T-cell (primary cell): ENCODE results near the gene CLSTN2. TPM values are rescaled to one million over a fixed set of nuclear protein-coding genes. Genes with fewer than 3 reads are reported as not detected.

Experiments
- ATAC-seq, 4 experiments: fragments of 200-7000 bp in 3 of 4; fragments of 150-1000 bp in 1 of 4; cut with Tn5 transposase; replicated peaks in 1 of 4; 1 replicate in 3 of 4; 2 replicates in 1 of 4; pipeline ENCODE4 v1.10.0; 2021; ENCODE audit warnings: moderate library complexity in 3 of 4, mild to moderate bottlenecking in 2 of 4, moderate number of reproducible peaks in 1 of 4
- CTCF ChIA-PET, 2 donors: fragments of 300-600 bp; sonication (Branson Sonifier 250); formaldehyde crosslinking; loops; one replicate each; lab custom pipeline; 2022; ENCODE audit warnings: antibody characterized with exemption in 2 of 2; lab: Charles Lee
- POLR2A ChIA-PET, 2 donors: fragments of 300-600 bp; sonication (Branson Sonifier 250); formaldehyde crosslinking; loops; one replicate each; lab custom pipeline; 2022; ENCODE audit warnings: antibody characterized with exemption in 2 of 2; lab: Charles Lee
- DNase-seq, 35 experiments: peaks; one replicate each; pipeline versions ENCODE4 v3.0.0 to v3.0.0-alpha.2; 2013 to 2023
- H3K27ac ChIP-seq: one replicate; pipeline ENCODE4 v1.5.1; 2013; ENCODE audit warnings: low read length
- H3K27me3 ChIP-seq, 2 experiments: replicated peaks in 1 of 2; 1 replicate in 1 of 2; 2 replicates in 1 of 2; pipeline versions ENCODE4 v1.6.1 to v1.7.0; 2013; ENCODE audit warnings: low read length in 1 of 2, mixed read lengths in 1 of 2; ENCODE audit not compliant: control insufficient read depth in 2 of 2, insufficient read depth in 2 of 2; ENCODE audit errors: extremely low read depth in 1 of 2
- H3K36me3 ChIP-seq, 2 donors: 1 replicate in 1 of 2; 2 replicates in 1 of 2; pipeline versions ENCODE4 v1.6.1 to v1.7.0; 2013; ENCODE audit warnings: low read length in 1 of 2; ENCODE audit not compliant: control insufficient read depth in 2 of 2, insufficient read depth in 1 of 2; ENCODE audit errors: extremely low read depth in 1 of 2
- H3K4me1 ChIP-seq, 2 experiments: 1 replicate in 1 of 2; 2 replicates in 1 of 2; pipeline versions ENCODE4 v1.6.1 to v1.7.0; 2013; ENCODE audit warnings: low read length in 2 of 2, mixed read lengths in 1 of 2; ENCODE audit not compliant: insufficient read depth in 2 of 2, control insufficient read depth in 1 of 2; ENCODE audit errors: extremely low read depth in 1 of 2
- H3K4me3 ChIP-seq, 2 donors: 1 replicate in 1 of 2; 2 replicates in 1 of 2; pipeline versions ENCODE4 v1.5.1 to v1.7.0; 2013; ENCODE audit warnings: mild to moderate bottlenecking in 2 of 2, low read length in 1 of 2, moderate library complexity in 1 of 2; ENCODE audit not compliant: control insufficient read depth in 1 of 2; ENCODE audit errors: extremely low read depth in 1 of 2
- H3K9me3 ChIP-seq: 2 replicates; pipeline ENCODE4 v1.7.0; 2013
- H3K27ac Mint-ChIP-seq, 2 donors: one replicate each; pipeline ENCODE4 v1.8.0; 2020 to 2021; ENCODE audit warnings: mild to moderate bottlenecking in 2 of 2, mixed read lengths in 2 of 2
- H3K27me3 Mint-ChIP-seq, 2 donors: one replicate each; pipeline ENCODE4 v1.8.0; 2021 to 2022; ENCODE audit warnings: mixed read lengths in 2 of 2
- H3K36me3 Mint-ChIP-seq: one replicate; pipeline ENCODE4 v1.8.0; 2021; ENCODE audit warnings: mixed read lengths
- H3K4me1 Mint-ChIP-seq, 3 donors: one replicate each; pipeline ENCODE4 v1.8.0; 2020 to 2022; ENCODE audit warnings: mixed read lengths in 3 of 3, mild to moderate bottlenecking in 1 of 3
- H3K4me3 Mint-ChIP-seq, 3 donors: one replicate each; pipeline ENCODE4 v1.8.0; 2020 to 2022; ENCODE audit warnings: mild to moderate bottlenecking in 3 of 3, mixed read lengths in 3 of 3, moderate library complexity in 3 of 3
- H3K9me3 Mint-ChIP-seq, 3 donors: one replicate each; pipeline ENCODE4 v1.8.0; 2020 to 2022; ENCODE audit warnings: mixed read lengths in 3 of 3
- WGBS: methylation state at CpG from one replicate; pipeline ENCODE4 v1.1.5; 2013; ENCODE audit warnings: missing lambda C conversion rate; ENCODE audit not compliant: insufficient coverage; 5-methylcytosine and 5-hydroxymethylcytosine counted together
- total RNA-seq, 35 experiments: library from RNA in 6 of 35; stranded (reverse) in 6 of 35; fragments of 120-200 nt in 1 of 35; gene quantifications; one replicate each; pipeline versions ENCODE4 v1.2.1 to v1.2.4 and lab custom pipeline; 2013 to 2026

The CLSTN2 gene
- total RNA-seq, 5 donors from 2014 or later (not counting 1 experiment from before 2014, with no cell fraction given), result under 0.01 to 0.12 (median 0.03) TPM; not detected in 2

GRCh38 chr3:140359233-140359995 is 424.4 kb downstream of the CLSTN2 start:
- Mint-ChIP-seq H3K36me3 (no peaks in the 10 kb centered on the region), H3K9me3 (no peaks in the 10 kb centered on the region), H3K27ac (no peak overlapping the region), H3K4me3 (no peak overlapping the region), H3K27me3 (peaks cover 0 to 9% of the 10 kb centered on the region in 2 donors), H3K4me1 (no peaks in the 10 kb centered on the region)
- Histone ChIP-seq H3K36me3 (no peaks in the 10 kb centered on the region), H3K9me3 (no peaks in the 10 kb centered on the region), H3K4me3 (no peak overlapping the region), H3K4me1 (no peaks in the 10 kb centered on the region), H3K27ac (no peak overlapping the region), H3K27me3 (no peaks in the 10 kb centered on the region)
- DNase-seq, result no peak
- ChIA-PET CTCF (no interaction called here), POLR2A (no interaction called here)
- ATAC-seq, result no peak
- WGBS, result no CpG with 5 or more reads among the region's 5 CpGs

GRCh38 chr3:140360332-140360731 is 425.3 kb downstream of the CLSTN2 start:
- Mint-ChIP-seq H3K9me3 (no peaks in the 10 kb centered on the region), H3K4me1 (no peaks in the 10 kb centered on the region), H3K36me3 (no peaks in the 10 kb centered on the region), H3K27me3 (peaks cover 0 to 6% of the 10 kb centered on the region in 2 donors), H3K4me3 (no peak overlapping the region), H3K27ac (no peak overlapping the region)
- no CpG with 5 or more reads among the region's 1 CpG for WGBS
- POLR2A ChIA-PET, result no interaction called here
- DNase-seq, result no peak
- Histone ChIP-seq H3K4me3 (no peak overlapping the region), H3K9me3 (no peaks in the 10 kb centered on the region), H3K36me3 (no peaks in the 10 kb centered on the region), H3K4me1 (no peaks in the 10 kb centered on the region), H3K27ac (no peak overlapping the region), H3K27me3 (no peaks in the 10 kb centered on the region)
- no peak for ATAC-seq
- CTCF ChIA-PET, result no interaction called here

- ATAC-seq (peak in 1 of 4 experiments; percentile 17), DNase-seq (peak in 4 of 35 experiments; percentile 1 to 15 (median 8))
- no peaks in the 10 kb centered on the region for H3K27me3 ChIP-seq
- Mint-ChIP-seq H3K27me3 (no peaks in the 10 kb centered on the region), H3K27ac (no peak overlapping the region), H3K4me1 (no peaks in the 10 kb centered on the region), H3K9me3 (no peaks in the 10 kb centered on the region), H3K36me3 (no peaks in the 10 kb centered on the region), H3K4me3 (no peak overlapping the region)
- POLR2A ChIA-PET, result no interaction called here
- 42% methylated on average over 5 of the region's 6 CpGs for WGBS
- no peaks in the 10 kb centered on the region for H3K9me3 ChIP-seq
- no peaks in the 10 kb centered on the region for H3K4me1 ChIP-seq
- CTCF ChIA-PET, result no interaction called here
- no peak overlapping the region for H3K4me3 ChIP-seq
- no peaks in the 10 kb centered on the region for H3K36me3 ChIP-seq
- no peak overlapping the region for H3K27ac ChIP-seq
These were observed 428.8 kb downstream of the CLSTN2 start for GRCh38 chr3:140363801-140364200.

DNA sequence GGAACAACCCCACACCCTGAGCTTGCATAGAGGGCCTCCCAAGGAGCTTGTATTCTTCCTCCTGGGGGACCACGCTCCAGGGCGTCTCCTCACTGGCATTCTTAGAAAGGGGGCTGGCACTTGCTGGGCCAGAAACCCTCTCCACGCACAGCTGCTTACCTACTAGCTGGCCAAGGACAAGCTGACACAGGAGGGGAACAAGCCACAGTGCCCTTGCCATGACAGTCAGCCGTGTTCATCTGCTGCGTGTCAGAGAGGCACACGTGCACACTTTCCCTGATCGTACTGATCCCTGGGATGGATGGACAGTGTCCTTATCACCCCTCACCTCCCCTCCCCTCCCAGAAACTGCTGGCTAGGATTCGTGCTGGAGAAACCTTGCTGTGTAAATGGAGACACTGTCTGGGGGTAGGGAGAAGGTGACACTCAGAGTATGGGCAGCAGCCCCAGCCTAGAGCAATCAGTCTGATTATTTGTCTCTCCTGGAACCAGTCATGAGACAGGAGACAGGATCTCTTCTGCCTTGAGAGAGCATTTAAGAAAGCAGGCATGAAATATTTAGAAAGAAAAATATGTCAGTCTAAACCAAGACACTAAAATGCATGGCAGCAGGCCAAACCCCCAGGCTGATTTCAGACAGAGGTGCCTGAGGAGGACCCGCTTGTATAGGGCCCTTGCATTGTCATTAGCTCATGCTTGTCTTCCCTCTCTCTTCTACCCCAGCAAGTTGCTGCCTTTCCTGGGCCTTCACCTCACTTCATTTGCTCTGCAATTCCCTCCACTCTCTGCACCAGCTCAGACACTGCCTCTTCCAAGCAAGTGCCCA is 431.1 kb downstream of the CLSTN2 start:
- ATAC-seq, result no peak
- POLR2A ChIA-PET, result no interaction called here
- H3K27ac Mint-ChIP-seq, result no peak overlapping the region
- H3K4me1 Mint-ChIP-seq, result no peaks in the 10 kb centered on the region
- H3K4me3 ChIP-seq, result no peak overlapping the region
- no peaks in the 10 kb centered on the region for H3K4me1 ChIP-seq
- no peak overlapping the region for H3K27ac ChIP-seq
- peaks cover 1 to 4% of the 10 kb centered on the region in 2 donors for H3K27me3 Mint-ChIP-seq
- no peaks in the 10 kb centered on the region for H3K36me3 ChIP-seq
- no peaks in the 10 kb centered on the region for H3K9me3 ChIP-seq
- H3K27me3 ChIP-seq, result no peaks in the 10 kb centered on the region
- no peak for DNase-seq
- no peak overlapping the region for H3K4me3 Mint-ChIP-seq
- no peaks in the 10 kb centered on the region for H3K36me3 Mint-ChIP-seq
- H3K9me3 Mint-ChIP-seq, result no peaks in the 10 kb centered on the region
- WGBS, result 87% methylated on average over 8 of the region's 9 CpGs
- CTCF ChIA-PET, result no interaction called here

DNA sequence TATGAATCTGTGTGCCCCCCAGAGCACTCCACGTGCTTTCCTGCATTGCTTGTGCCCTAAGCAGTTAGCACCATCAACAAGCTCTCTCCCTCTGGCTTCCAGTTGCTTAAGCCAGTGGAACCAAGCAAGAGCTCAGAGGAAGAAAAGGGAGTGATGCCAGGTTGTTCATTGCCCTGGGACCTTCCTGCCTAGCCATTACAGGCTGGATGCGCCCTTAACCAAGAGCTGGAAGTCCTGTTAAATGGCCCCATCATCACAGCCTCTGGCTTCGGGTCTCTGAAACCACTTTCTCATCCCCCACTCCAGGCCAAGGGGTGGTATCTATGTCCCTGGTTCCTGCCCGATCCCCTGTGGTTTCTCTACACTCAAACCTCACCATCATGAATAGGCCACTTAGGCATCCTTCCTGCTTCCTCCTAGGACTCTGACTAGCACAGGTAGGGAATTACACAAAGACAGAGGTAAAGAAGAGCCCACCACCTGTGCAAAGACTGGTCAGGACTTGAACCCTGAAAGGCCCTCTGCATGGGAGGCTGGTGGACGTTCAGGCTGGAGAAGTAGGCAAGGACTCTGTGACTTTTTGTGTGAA is 433.3 kb downstream of the CLSTN2 start:
- WGBS, result 62% methylated on average over 3 of the region's 5 CpGs
- no peak overlapping the region for H3K4me3 Mint-ChIP-seq
- H3K27ac ChIP-seq, result no peak overlapping the region
- no peaks in the 10 kb centered on the region for H3K36me3 ChIP-seq
- H3K4me1 Mint-ChIP-seq, result no peaks in the 10 kb centered on the region
- H3K4me1 ChIP-seq, result no peaks in the 10 kb centered on the region
- ChIA-PET POLR2A (no interaction called here), CTCF (no interaction called here)
- no peaks in the 10 kb centered on the region for H3K9me3 ChIP-seq
- DNase-seq (no peak), ATAC-seq (no peak)
- no peaks in the 10 kb centered on the region for H3K27me3 ChIP-seq
- no peaks in the 10 kb centered on the region for H3K36me3 Mint-ChIP-seq
- no peak overlapping the region for H3K27ac Mint-ChIP-seq
- no peaks in the 10 kb centered on the region for H3K9me3 Mint-ChIP-seq
- no peak overlapping the region for H3K4me3 ChIP-seq
- peaks cover 1 to 4% of the 10 kb centered on the region in 2 donors for H3K27me3 Mint-ChIP-seq

- Histone ChIP-seq H3K9me3 (no peaks in the 10 kb centered on the region), H3K36me3 (no peaks in the 10 kb centered on the region), H3K27ac (no peak overlapping the region), H3K4me3 (no peak overlapping the region), H3K4me1 (no peaks in the 10 kb centered on the region), H3K27me3 (no peaks in the 10 kb centered on the region)
- Mint-ChIP-seq H3K36me3 (no peaks in the 10 kb centered on the region), H3K27me3 (peaks cover 1 to 4% of the 10 kb centered on the region in 2 donors), H3K27ac (no peak overlapping the region), H3K4me1 (no peaks in the 10 kb centered on the region), H3K9me3 (no peaks in the 10 kb centered on the region), H3K4me3 (no peak overlapping the region)
- WGBS, result 20% methylated on average over 2 of the region's 2 CpGs
- POLR2A ChIA-PET, result no interaction called here
- ATAC-seq (no peak), DNase-seq (no peak)
- CTCF ChIA-PET, result no interaction called here
These were observed 435.7 kb downstream of the CLSTN2 start for GRCh38 chr3:140370686-140371085.
